OCI-LY7 (cell line): ENCODE measurements around the gene AUTS2.

ENCODE experiments used
- EZH2phosphoT487 ChIP-seq: fragments of 200-600 bp; sonication (generic); IDR thresholded peaks from 2 replicates; pipeline ENCODE4 v1.6.1; 2018; ENCODE audit warnings: low read depth, borderline replicate concordance, mild to moderate bottlenecking, mixed run types, antibody characterized with exemption, low read length, moderate library complexity, mixed read lengths
- TF ChIP-seq, protein P1 (sequence below): fragments of 200-600 bp; sonication (generic); conservative IDR thresholded peaks from 2 replicates; pipeline ENCODE4 v1.5.1; 2014; ENCODE audit warnings: mild to moderate bottlenecking, antibody characterized with exemption, low read length, moderate library complexity, mixed read lengths

DNA sequence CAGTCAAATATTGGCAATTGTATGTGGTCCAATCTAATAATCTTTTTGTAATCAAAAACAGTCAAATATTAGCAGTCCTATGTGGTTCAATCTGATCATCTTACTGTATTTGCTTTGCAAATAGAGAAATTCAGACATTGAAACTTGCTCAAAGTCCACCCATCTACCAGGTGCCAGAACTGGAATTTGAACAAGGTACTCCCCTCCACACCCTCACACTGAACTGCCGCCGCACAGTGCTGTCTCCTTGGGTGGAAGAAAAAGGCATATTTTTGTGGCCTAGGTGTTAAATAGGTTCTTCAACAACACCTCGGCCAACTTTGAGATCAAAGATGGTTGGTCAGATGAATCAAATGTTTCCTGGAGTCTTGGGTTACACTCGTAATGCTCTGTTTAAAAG is 989.5 kb downstream of the AUTS2 start:
- TF ChIP-seq, protein P1, sequence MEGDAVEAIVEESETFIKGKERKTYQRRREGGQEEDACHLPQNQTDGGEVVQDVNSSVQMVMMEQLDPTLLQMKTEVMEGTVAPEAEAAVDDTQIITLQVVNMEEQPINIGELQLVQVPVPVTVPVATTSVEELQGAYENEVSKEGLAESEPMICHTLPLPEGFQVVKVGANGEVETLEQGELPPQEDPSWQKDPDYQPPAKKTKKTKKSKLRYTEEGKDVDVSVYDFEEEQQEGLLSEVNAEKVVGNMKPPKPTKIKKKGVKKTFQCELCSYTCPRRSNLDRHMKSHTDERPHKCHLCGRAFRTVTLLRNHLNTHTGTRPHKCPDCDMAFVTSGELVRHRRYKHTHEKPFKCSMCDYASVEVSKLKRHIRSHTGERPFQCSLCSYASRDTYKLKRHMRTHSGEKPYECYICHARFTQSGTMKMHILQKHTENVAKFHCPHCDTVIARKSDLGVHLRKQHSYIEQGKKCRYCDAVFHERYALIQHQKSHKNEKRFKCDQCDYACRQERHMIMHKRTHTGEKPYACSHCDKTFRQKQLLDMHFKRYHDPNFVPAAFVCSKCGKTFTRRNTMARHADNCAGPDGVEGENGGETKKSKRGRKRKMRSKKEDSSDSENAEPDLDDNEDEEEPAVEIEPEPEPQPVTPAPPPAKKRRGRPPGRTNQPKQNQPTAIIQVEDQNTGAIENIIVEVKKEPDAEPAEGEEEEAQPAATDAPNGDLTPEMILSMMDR, result no peak
- TF ChIP-seq EZH2phosphoT487, result no peak
